HG03378 (cell line): ENCODE results near the gene NUMB.

ENCODE experiments used
- ATAC-seq: cut with Tn5 transposase; IDR thresholded peaks from one replicate; pipeline ENCODE4 v1.9.1; 2021; ENCODE audit warnings: mild to moderate bottlenecking, moderate library complexity; ENCODE audit not compliant: unreplicated experiment

Gene NUMB

DNA sequence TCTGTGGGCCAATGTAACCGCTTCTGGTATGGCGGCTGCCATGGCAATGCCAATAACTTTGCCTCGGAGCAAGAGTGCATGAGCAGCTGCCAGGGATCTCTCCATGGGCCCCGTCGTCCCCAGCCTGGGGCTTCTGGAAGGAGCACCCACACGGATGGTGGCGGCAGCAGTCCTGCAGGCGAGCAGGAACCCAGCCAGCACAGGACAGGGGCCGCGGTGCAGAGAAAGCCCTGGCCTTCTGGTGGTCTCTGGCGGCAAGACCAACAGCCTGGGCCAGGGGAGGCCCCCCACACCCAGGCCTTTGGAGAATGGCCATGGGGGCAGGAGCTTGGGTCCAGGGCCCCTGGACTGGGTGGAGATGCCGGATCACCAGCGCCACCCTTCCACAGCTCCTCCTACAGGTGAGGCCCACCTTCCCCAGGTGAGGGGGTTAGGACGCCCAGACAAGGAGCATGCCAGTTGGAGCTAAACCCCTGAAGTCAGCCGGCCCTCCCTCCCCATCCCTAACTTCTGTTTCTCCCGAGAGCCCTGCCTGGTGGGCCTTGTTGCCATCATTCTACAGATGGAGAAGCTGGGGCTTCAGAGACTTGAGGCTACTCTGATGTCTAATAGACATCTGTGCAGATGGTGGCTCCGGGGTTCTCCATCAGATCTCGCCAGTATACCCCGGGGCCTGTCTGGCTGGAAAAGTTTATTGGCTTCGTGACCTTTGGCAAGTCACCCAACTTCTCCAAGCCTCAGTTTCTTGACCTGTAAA is 195.7 kb downstream of the NUMB start:
- no peak for ATAC-seq

DNA sequence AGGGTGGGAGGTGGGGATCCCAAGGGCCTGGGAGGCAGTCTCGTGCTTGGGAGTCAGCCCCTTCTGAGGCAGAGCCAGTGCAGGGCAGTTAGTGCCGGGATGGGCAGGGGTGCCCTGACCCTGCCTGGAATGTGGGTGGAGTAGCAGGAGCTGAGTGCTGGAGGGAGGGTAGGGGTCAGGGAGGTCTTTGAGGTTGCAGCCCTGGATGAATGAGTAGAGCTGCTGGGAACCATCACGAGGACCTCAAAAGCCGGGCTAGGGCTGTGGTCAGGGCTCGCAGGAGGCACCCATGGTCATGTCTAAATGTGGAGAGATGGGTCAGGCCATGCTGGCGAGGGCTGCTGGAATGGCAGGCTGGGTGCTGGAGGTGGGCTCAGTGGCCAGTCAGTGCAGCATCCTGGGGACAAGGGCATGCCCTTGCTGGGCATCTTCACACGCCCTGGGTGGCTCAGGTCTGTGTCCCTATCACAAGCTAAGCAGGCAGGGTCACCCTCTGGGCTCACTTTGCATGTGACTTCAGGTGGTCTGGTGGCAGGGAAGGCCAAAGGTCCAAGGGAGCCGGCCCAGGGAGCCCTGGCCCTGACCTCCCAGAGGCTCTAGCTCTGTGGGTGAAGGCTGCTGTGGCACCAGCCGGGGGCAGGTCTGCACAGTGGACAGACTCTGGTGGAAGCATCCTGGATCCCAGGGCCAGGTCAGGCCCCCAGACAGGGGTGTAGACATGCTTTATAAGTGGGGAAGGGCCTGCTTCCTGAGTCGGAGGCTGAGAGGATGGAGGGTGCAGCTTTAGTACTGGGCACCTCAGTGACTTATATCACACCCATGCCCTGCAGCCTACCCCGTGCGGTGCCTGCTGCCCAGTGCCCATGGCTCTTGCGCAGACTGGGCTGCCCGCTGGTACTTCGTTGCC is 196.6 kb downstream of the NUMB start:
- no peak for ATAC-seq

DNA sequence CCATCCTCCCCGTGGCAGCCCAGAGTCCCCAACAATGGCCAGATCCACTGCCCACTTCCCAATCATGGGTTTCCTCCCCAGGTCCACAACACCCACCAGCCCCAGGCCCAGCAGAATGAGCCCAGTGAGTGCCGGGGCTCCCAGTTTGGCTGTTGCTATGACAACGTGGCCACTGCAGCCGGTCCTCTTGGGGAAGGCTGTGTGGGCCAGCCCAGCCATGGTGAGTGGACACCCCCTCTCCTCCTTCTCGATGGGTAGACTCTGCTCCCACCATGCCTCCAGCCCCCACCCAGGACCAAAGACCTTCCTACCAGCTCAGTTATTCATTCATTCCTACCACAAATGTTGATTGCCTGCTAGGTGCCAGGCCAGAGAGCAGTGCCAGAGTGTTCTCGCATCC is 197.3 kb downstream of the NUMB start:
- no peak for ATAC-seq

DNA sequence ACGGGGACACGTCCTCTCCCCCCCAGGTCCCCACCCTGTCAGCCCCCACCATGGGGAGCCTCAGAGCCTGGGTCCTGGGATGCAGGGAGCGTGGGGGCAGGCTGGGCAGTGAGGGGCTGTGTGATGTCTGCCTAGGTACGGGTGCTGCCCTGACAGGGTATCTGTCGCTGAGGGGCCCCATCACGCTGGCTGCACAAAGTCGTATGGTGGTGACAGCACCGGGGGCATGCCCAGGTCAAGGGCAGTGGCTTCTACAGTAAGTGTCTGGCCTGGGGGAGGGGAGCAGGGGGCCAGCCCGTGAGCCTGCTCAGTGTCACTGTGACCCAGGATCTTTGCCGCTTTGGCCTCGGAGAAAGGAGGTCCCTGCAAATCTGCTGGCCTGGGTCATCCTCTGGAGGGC is 197.8 kb downstream of the NUMB start:
- ATAC-seq: no peak

DNA sequence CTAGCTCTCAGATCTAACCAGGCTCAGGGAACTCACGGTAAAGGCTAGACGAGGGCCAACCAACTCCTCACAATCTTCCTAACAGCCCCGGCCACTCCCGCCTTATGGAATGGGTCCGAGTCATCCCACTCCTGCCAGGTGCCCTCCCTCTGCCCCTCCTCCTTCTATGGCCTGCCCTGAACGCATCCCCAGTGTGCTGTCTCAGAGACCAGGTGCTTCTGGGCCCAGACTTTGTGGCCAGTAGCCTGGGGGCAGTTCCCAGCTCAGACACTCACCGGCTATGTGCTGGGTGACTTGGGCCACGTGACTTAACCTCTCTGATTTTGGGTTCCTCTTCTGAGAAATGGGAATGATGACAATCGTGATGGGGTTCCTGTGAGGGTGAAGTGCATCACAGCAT is 198.5 kb downstream of the NUMB start:
- ATAC-seq: no peak

DNA sequence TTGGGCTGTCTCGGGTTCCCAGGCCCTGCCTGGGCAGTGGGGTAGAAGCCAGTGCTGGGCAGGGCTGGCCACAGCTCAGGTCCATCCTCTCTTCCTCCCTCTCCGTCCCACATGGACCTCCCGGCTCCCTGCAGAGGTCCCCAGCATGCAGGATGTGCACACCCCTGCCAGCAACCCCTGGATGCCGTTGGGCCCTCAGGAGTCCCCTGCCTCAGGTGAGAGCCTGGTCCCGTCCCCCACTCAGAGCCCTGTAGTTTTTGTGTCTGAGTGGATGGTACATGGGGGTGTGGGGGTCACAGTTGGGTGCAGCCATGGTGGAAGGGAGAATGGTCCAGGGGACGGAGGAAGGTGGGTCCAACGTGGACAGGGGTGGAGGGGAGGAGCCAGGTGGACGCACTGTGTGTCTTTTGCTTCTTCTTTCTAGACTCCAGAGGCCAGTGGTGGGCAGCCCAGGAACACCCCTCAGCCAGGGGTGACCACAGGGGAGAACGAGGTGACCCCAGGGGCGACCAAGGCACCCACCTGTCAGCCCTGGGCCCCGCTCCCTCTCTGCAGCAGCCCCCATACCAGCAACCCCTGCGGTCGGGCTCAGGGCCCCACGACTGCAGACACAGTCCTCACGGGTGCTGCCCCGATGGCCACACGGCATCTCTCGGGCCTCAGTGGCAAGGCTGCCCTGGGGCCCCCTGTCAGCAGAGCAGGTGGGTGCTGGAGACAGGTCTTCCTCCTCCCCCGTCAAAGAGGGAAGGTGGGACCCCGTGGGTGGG is 199.3 kb downstream of the NUMB start:
- no peak for ATAC-seq

DNA sequence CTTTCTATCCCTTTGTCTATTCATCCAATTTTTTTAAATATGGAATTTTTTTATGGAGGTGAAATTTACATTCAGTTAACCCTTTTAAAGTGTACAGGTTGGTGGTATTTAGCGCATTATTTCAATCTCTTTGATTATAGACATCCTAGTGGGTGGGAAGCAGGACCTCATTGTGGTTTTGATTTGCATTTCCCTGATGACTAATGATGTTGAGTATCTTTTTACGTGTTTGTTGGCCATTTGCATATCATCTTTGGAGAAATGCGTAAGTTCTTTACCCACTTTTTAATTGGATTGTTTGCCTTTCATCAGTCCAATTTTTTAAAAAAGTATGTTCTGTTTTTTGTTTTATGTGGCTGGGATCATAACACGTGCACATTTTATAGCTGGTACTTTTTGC is 200.3 kb downstream of the NUMB start:
- ATAC-seq: no peak

DNA sequence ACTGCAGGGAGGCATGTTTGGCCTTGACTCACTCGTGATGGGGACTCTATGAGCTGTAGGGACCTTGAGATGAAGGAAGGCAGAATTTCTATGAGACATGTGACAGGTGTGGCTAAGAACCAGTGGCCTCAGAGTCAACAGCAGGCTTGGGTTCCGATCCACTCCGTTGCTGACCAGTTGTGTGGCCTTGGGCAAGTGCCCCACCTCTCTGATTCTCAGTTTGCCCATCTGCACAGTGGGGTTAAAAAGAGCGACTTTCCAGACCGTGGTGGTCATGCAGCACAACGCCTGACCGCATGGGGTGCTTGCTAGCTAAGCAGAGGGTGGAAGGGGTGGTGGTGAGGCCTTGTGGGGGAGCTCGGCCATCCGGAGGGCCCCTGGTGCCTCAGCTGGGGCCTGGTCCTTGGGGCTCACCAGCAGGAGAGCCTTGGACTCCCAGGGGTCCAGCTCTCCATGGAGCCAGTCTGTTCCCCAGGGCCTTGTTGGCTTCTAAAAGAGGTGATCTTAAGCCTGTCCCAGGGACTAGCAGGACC is 202.6 kb downstream of the NUMB start:
- ATAC-seq: no peak

DNA sequence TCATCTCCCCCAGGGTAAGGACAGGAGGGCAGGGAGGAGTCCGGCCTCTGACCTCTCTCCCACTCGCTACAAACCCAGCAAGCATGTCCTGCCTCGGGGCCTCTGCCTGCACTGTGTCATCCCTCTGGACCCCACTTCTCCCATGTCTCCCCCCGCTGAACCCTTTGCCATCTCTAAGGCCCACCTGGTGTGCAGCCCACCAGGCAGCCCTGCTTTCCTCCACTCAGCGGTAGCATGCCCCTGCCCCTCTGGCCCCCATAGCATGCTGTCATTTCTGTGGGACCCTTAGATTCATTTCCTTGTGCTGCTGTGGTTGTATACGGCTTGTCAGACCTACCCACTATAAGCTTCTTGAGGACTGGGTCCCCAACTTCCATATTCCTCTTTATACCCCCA is 203.3 kb downstream of the NUMB start:
- ATAC-seq: no peak

DNA sequence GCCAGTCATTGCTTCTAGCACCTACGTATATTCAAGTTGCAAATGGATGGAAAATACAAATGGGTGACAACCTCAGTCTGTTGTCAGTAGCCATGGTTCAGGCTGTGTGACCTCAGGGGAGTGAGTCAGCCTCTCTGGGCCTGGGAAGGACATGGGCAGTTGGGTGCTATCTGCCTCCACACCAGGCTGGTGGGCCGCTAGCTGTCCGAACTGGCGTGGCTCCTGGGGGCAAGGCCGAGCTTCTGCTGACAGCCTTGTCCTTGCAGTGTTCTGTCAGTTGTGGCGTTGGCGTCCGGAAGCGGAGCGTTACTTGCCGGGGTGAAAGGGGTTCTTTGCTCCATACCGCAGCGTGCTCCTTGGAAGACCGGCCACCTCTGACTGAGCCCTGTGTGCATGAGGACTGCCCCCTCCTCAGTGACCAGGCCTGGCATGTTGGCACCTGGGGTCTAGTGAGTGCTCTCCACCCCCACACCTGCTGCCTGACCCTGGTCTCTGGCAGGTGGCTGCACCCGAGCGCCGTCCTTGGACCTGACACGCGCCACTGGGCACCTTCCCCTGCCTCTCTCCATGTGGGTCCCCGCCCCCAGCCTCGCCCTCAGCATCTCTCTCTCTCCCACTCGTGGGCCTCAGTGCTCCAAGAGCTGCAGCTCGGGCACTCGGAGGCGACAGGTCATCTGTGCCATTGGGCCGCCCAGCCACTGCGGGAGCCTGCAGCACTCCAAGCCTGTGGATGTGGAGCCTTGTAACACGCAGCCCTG is 203.9 kb downstream of the NUMB start:
- ATAC-seq: no peak

DNA sequence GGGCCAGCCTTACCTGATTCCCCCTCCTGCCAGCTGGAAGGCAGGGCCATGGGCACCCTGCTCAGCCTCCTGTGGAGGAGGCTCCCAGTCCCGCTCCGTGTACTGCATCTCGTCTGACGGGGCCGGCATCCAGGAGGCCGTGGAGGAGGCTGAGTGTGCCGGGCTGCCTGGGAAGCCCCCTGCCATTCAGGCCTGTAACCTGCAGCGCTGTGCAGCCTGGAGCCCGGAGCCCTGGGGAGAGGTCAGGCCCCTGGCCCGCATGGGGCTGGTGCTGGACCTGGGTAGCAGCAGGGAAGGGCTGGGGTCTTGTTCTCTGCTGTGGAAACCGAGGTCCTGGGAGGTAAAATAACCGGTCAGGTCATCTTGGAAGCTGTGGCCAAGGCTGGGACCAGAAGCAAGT is 204.6 kb downstream of the NUMB start:
- ATAC-seq: no peak

DNA sequence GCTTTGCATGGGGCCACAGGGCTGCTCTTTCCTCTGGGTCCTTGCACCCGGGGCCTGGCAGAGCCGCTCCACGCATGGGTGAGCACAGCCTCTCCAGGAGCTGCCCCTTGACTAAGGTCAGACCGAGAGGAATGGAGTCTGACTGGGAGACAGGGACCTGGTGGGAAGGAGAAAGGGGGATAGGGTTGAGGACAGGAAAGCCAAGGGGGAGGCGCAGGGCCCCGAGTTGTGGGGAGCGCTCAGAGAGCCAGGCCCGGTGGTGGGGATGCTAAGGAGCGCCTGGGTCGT is 205.1 kb downstream of the NUMB start:
- ATAC-seq: no peak

DNA sequence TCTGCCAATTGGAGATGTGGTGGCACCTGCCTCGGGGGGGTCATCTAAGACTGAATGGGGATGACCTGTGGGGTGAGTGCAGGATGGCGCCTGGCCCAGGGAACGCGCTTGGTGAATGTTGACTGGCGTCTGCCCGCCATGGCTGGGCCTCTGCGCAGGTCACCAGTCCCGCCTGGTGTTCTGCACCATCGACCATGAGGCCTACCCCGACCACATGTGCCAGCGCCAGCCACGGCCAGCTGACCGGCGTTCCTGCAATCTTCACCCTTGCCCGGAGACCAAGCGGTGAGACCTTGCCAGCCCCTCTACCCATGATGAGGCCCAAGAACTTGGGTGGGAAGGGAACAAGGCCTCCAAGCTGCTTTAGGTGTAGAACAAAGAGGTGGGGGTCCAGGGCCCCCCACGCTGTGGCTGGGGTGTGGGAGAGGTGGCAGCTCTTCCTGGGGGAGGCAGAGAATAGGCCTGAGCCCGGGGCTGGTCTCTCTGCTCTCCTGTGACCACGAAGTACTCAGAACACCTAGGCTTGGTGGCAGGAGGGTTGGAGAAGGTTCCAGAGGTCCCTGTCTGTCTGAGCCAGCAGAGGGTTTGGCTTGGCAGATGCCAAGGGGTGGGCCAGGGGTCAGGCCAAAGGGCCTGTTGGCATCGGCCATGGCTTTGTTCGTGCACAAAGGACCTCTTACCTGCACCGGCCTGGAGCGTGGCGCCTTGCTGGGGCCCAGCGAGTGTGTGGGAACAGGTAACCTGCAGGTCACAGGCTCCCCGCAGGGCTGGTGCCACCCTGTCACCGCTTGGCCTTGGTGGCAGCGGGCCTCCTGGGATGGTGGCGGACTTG is 205.6 kb downstream of the NUMB start:
- ATAC-seq: no peak

DNA sequence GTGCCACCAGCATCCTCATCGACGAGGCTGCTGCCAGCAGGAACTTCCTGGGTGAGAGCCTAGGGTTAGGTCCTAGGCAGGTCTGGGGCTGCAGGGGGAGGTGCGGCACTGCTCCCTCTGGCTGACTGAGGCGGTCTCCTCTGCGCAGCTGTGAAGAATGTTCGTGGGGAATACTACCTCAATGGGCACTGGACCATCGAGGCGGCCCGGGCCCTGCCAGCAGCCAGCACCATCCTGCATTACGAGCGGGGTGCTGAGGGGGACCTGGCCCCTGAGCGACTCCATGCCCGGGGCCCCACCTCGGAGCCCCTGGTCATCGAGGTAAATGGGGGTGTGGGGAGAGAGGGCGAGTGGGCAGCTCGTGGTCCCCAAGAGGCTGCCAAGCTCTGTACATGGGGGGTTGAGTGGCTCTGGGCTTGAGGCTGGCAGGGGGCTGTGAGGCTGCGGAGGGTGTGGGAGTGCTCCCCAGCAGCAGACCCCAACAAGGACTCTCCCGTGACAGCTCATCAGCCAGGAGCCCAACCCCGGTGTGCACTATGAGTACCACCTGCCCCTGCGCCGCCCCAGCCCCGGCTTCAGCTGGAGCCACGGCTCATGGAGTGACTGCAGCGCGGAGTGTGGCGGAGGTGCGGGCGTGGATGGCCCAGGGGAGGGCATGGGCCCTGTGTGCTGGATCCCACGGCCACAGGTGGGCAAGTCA is 206.7 kb downstream of the NUMB start:
- ATAC-seq: no peak

DNA sequence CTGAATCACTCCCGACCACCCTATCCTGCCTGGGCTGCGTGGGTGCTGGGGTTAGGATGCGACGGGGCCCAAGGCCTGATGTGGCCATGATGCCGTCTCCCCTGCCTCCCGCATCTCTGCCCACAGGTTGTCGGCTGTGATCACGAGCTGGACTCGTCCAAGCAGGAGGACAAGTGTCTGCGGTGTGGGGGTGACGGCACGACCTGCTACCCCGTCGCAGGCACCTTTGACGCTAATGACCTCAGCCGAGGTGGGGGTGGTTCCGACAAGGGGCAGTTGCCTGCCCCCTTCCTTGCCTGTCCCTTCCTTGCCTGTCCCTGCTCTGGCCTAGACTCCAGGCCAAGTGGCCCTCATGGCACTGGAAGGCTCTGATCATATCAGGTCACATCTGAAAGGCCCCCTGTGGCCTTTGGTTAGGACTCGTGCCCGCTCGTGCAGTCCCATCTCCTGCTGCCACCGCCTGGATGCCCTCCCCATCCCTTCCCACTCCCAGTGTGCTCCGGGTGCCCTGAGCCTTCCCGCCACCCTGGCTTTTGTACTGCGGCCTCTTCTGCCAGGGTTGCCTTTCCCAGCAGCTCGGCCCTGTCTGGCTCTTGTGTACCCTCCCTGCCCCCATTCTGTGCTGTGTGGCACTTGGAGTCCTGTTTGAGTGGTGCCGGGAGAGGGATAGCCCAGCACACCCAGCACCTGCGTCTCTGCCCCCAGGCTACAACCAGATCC is 207.4 kb downstream of the NUMB start:
- no peak for ATAC-seq

DNA sequence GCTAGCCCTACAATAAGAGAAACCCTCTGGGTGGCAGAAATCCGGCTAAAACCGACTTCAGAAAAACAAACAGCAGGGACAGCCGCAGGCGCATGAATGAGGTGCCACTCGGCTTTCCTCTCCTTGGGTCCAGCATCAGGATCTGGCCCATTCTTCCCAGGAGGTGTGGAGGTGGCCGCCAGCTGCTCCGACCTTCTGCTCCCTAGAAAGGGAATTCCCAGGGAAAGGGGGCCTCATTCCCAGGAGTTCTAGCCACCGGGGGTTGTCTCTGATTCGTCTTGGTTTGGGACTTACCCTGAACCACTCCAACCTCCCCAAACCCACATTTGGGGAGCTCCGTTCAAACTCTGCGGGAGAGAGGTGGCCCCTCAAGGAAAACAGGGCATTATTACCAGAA is 208.0 kb downstream of the NUMB start:
- no peak for ATAC-seq

DNA sequence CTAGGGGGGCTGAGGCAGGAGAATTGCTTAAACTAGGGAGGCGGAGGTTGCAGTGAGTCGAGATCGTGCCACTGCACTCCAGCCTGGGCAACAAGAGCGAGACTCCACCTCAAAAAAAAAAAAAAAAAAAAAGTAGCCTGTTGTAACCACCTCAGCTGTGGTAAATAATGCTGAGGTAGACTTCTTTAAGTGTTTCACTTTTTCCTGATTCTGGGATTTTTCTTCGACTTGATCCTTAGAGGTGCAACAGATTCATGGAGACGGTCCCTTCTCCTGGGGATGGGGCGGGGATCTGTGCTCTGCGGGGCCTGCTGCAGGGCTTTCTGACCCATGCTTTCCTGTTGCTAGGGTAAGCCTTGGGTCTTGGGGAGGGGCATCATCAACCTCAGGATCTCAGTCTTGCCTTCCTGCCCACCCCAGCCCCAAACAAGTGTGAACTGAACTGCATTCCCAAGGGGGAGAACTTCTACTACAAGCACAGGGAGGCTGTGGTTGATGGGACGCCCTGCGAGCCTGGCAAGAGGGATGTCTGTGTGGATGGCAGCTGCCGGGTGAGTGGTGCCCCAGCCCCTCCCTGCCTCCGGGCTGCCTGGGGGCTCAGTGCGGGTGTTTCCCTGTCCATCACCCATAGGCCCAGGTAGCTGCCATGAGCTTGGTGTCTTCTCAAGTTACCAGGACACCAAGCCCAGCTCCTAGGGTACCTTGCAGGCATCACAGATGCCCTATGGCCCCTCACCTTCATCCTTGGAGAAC is 208.6 kb downstream of the NUMB start:
- ATAC-seq: no peak

DNA sequence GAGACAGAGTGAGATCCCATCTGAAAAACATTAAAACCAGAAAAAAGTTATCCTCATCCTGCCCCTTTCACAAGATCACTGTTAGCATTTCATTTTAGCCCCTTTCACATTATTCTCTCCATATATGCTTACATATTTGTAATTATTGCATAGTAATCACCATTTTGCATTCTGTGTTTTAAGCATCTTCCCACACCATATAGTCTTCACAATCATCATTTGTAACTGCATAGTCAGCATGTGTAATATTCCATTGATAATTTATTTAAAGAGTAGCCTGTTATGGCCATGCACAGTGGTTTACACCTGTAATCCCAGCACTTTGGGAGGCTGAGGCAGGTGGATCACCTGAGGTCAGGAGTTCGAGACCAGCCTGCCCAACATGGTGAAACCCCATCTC is 209.2 kb downstream of the NUMB start:
- ATAC-seq: no peak
